ENCODE measurements around the gene AK8.

- TF ChIP-seq CTCF (IDR thresholded peaks at IDR 0.05) = no peak
- TF ChIP-seq EP300 (IDR thresholded peaks at IDR 0.05) = no peak
Measured at GRCh38 chr9:132802121-132802795, 75.8 kb downstream of the AK8 start.

All from ovary (tissue), 3 donors.